ENCODE data around the gene SF3A2. TPM values are rescaled to one million over a fixed set of nuclear protein-coding genes. Genes with fewer than 3 reads are reported as not detected.

Gene SF3A2
- total and polyA plus RNA-seq, 2 experiments from 2014 or later, result 21.2 to 75.3 TPM

- no peaks in the 10 kb centered on the region for H3K27me3 ChIP-seq
- H4K20me1 ChIP-seq (ENCODE audit: insufficient read depth, poor library complexity, severe bottlenecking), result peaks cover 20% of the 10 kb centered on the region
- no peak overlapping the region for H3K4me3 ChIP-seq
- 74% methylated on average over 18 of the region's 18 CpGs for WGBS (ENCODE audit: low lambda C conversion rate, missing lambda C conversion rate)
- no peak overlapping the region for H3K27ac ChIP-seq
- H3K4me1 ChIP-seq (ENCODE audit: insufficient read depth), result peaks cover under 1% of the 10 kb centered on the region
- H3K9me3 ChIP-seq (ENCODE audit: low read depth), result no peaks in the 10 kb centered on the region
- no peak overlapping the region for H2AFZ ChIP-seq
- DNase-seq (ENCODE audit: low spot score), result no peak
- TF ChIP-seq, protein P1, sequence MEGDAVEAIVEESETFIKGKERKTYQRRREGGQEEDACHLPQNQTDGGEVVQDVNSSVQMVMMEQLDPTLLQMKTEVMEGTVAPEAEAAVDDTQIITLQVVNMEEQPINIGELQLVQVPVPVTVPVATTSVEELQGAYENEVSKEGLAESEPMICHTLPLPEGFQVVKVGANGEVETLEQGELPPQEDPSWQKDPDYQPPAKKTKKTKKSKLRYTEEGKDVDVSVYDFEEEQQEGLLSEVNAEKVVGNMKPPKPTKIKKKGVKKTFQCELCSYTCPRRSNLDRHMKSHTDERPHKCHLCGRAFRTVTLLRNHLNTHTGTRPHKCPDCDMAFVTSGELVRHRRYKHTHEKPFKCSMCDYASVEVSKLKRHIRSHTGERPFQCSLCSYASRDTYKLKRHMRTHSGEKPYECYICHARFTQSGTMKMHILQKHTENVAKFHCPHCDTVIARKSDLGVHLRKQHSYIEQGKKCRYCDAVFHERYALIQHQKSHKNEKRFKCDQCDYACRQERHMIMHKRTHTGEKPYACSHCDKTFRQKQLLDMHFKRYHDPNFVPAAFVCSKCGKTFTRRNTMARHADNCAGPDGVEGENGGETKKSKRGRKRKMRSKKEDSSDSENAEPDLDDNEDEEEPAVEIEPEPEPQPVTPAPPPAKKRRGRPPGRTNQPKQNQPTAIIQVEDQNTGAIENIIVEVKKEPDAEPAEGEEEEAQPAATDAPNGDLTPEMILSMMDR (IDR thresholded peaks at IDR 0.05; ENCODE audit: poor library complexity), result no peak
- TF ChIP-seq EZH2phosphoT487 (IDR thresholded peaks at IDR 0.05; ENCODE audit: low read depth, severe bottlenecking, unreplicated experiment) (no peak), EZH2 (IDR thresholded peaks at IDR 0.05; ENCODE audit: borderline replicate concordance) (no peak)
- H3K9me2 ChIP-seq (replicated peaks; ENCODE audit: insufficient read depth), result no peaks in the 10 kb centered on the region
- H3K36me3 ChIP-seq (replicated peaks; ENCODE audit: insufficient read depth, low read depth), result no peaks in the 10 kb centered on the region
- H3K4me2 ChIP-seq, result no peak overlapping the region
- peaks cover 20% of the 10 kb centered on the region for H3K79me2 ChIP-seq
Measured at GRCh38 chr19:2266183-2266993, 29.8 kb downstream of the SF3A2 start.

- Histone ChIP-seq H3K4me1 (ENCODE audit: insufficient read depth) (peaks cover 20% of the 10 kb centered on the region), H3K27me3 (no peaks in the 10 kb centered on the region), H3K36me3 (replicated peaks; ENCODE audit: insufficient read depth, low read depth) (no peaks in the 10 kb centered on the region), H3K27ac (peak overlapping the region; percentile 58), H3K4me3 (peak overlapping the region; percentile 44), H2AFZ (peak overlapping the region; percentile 79), H3K79me2 (peaks cover 41% of the 10 kb centered on the region), H4K20me1 (ENCODE audit: insufficient read depth, poor library complexity, severe bottlenecking) (peaks cover 41% of the 10 kb centered on the region), H3K9me3 (ENCODE audit: low read depth) (no peaks in the 10 kb centered on the region), H3K4me2 (peak overlapping the region; percentile 74), H3K9me2 (replicated peaks; ENCODE audit: insufficient read depth) (no peaks in the 10 kb centered on the region)
- WGBS (ENCODE audit: low lambda C conversion rate, missing lambda C conversion rate), result 73% methylated on average over 4 of the region's 4 CpGs
- DNase-seq (ENCODE audit: low spot score), result no peak
- TF ChIP-seq EZH2 (IDR thresholded peaks at IDR 0.05; ENCODE audit: borderline replicate concordance), result no peak
- TF ChIP-seq, protein P1 (IDR thresholded peaks at IDR 0.05; ENCODE audit: poor library complexity), result no peak
- no peak for TF ChIP-seq EZH2phosphoT487 (IDR thresholded peaks at IDR 0.05; ENCODE audit: low read depth, severe bottlenecking, unreplicated experiment)
Measured at GRCh38 chr19:2268480-2268830, 31.8 kb downstream of the SF3A2 start.

GRCh38 chr19:2268861-2269243 lies 32.2 kb downstream of the SF3A2 start:
- H3K27ac ChIP-seq, result peak overlapping the region; percentile 58
- H3K9me2 ChIP-seq (replicated peaks; ENCODE audit: insufficient read depth), result no peaks in the 10 kb centered on the region
- DNase-seq (ENCODE audit: low spot score), result no peak
- TF ChIP-seq EZH2phosphoT487 (IDR thresholded peaks at IDR 0.05; ENCODE audit: low read depth, severe bottlenecking, unreplicated experiment), result no peak
- TF ChIP-seq EZH2 (IDR thresholded peaks at IDR 0.05; ENCODE audit: borderline replicate concordance), result no peak
- TF ChIP-seq, protein P1 (IDR thresholded peaks at IDR 0.05; ENCODE audit: poor library complexity), result no peak
- no peaks in the 10 kb centered on the region for H3K27me3 ChIP-seq
- H3K36me3 ChIP-seq (replicated peaks; ENCODE audit: insufficient read depth, low read depth), result no peaks in the 10 kb centered on the region
- peaks cover 43% of the 10 kb centered on the region for H4K20me1 ChIP-seq (ENCODE audit: insufficient read depth, poor library complexity, severe bottlenecking)
- H3K79me2 ChIP-seq, result peaks cover 44% of the 10 kb centered on the region
- peaks cover 22% of the 10 kb centered on the region for H3K4me1 ChIP-seq (ENCODE audit: insufficient read depth)
- peak overlapping the region; percentile 74 for H3K4me2 ChIP-seq
- H3K9me3 ChIP-seq (ENCODE audit: low read depth), result no peaks in the 10 kb centered on the region
- WGBS (ENCODE audit: low lambda C conversion rate, missing lambda C conversion rate), result 3% methylated on average over 14 of the region's 19 CpGs
- H3K4me3 ChIP-seq, result peak overlapping the region; percentile 44
- H2AFZ ChIP-seq, result peak overlapping the region; percentile 79

Measured in hepatocyte (in vitro differentiated cells).